ENCODE measurements around the gene MFSD11. TPM values are rescaled to one million over a fixed set of nuclear protein-coding genes. Genes with fewer than 3 reads are reported as not detected.

Gene MFSD11
- total and polyA plus RNA-seq, 2 of the 8 experiments (the other 6 are each of a cell fraction or from before 2014, with no cell fraction given), result 17.7 to 19.8 TPM

- TF ChIP-seq, protein P1, sequence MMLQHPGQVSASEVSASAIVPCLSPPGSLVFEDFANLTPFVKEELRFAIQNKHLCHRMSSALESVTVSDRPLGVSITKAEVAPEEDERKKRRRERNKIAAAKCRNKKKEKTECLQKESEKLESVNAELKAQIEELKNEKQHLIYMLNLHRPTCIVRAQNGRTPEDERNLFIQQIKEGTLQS (IDR thresholded peaks at IDR 0.05; ENCODE audit: insufficient read depth, low read depth, low read length), result no peak
- TF ChIP-seq EZH2 (IDR thresholded peaks at IDR 0.05; ENCODE audit: low read depth, low read length, severe bottlenecking), result no peak
- TF ChIP-seq POLR2AphosphoS5 (IDR thresholded peaks at IDR 0.05; ENCODE audit: low read depth, low read length), result no peak
- no peak for TF ChIP-seq SIN3A (conservative IDR thresholded peaks at IDR 0.05 in 1 of 2, IDR thresholded peaks at IDR 0.05 in 1 of 2; ENCODE audit: low read depth in 1 of 2, low read length in 2 of 2)
- TF ChIP-seq KDM1A (IDR thresholded peaks at IDR 0.05; ENCODE audit: borderline replicate concordance, low read length), result no peak
Measured at GRCh38 chr17:76720211-76720610, 17.7 kb upstream of the MFSD11 start (continued).
